HEK293 (cell line): Measurements from ENCODE around the gene OR7E24.
"Not testable (repeated sequence)": the region's sequence is repeated elsewhere in the genome, so short reads cannot be mapped to it uniquely, and the experiment has no call there.

ENCODE experiments used
- CTCF ChIA-PET: fragments of 350-600 bp; formaldehyde crosslinking; extraction: SDS; loops from one replicate; lab custom pipeline; 2021; ENCODE audit warnings: antibody characterized with exemption; lab: Yijun Ruan, JAX
- POLR2A ChIA-PET: fragments of 300-600 bp; formaldehyde crosslinking; extraction: SDS; loops from one replicate; lab custom pipeline; 2020; ENCODE audit warnings: antibody characterized with exemption, inconsistent platforms; lab: Yijun Ruan, JAX
- H3K27ac ChIP-seq: fragments of 200-500 bp; sonication (Bioruptor generic); 2 replicates; pipeline ENCODE4 v1.5.1; 2014; ENCODE audit warnings: low read depth, low read length, control low read depth, inconsistent platforms; ENCODE audit errors: extremely low read depth
- H3K36me3 ChIP-seq, 2 experiments: fragments of 200-500 bp in 1 of 2; sonication (Bioruptor generic) in 1 of 2; 1 replicate in 1 of 2; 2 replicates in 1 of 2; pipeline ENCODE4 v1.5.1; 2014 to 2017; ENCODE audit warnings: inconsistent platforms in 2 of 2, low read length in 2 of 2; ENCODE audit not compliant: control insufficient read depth in 2 of 2, insufficient read depth in 1 of 2
- H3K4me1 ChIP-seq: fragments of 200-500 bp; sonication (Bioruptor generic); 2 replicates; pipeline ENCODE4 v1.5.1; 2014; ENCODE audit warnings: mild to moderate bottlenecking, low read length, inconsistent platforms; ENCODE audit not compliant: control insufficient read depth, insufficient read depth
- H3K4me3 ChIP-seq: 2 replicates; pipeline ENCODE4 v1.5.1; 2011; ENCODE audit warnings: low read depth, mild to moderate bottlenecking, control low read depth, low read length, moderate library complexity
- H3K9me3 ChIP-seq: fragments of 200-500 bp; sonication (Bioruptor generic); 2 replicates; pipeline ENCODE4 v1.5.1; 2014; ENCODE audit warnings: low read depth, low read length, inconsistent platforms; ENCODE audit not compliant: control insufficient read depth, insufficient read depth
- AEBP2 ChIP-seq: fragments of 450-650 bp; formaldehyde crosslinking; IDR thresholded peaks from 2 replicates; pipeline ENCODE4 v1.5.1; 2016; ENCODE audit warnings: missing biosample characterization, missing genetic modification characterization, borderline replicate concordance
- BCL6B ChIP-seq: fragments of 450-650 bp; formaldehyde crosslinking; IDR thresholded peaks from 2 replicates; pipeline ENCODE4 v1.5.1; 2017; ENCODE audit warnings: missing biosample characterization, missing genetic modification characterization
- OVOL3 ChIP-seq: fragments of 450-650 bp; formaldehyde crosslinking; IDR thresholded peaks from 2 replicates; pipeline ENCODE4 v1.5.1; 2016; ENCODE audit warnings: missing biosample characterization, missing genetic modification characterization
- TSHZ1 ChIP-seq: fragments of 450-650 bp; formaldehyde crosslinking; IDR thresholded peaks from 2 replicates; pipeline ENCODE4 v1.5.1; 2016; ENCODE audit warnings: missing biosample characterization, missing genetic modification characterization, borderline replicate concordance
- ZNF121 ChIP-seq: fragments of 450-650 bp; formaldehyde crosslinking; IDR thresholded peaks from 2 replicates; pipeline ENCODE4 v1.5.1; 2016; ENCODE audit warnings: missing biosample characterization, missing genetic modification characterization
- ZNF148 ChIP-seq: fragments of 450-650 bp; formaldehyde crosslinking; IDR thresholded peaks from 2 replicates; pipeline ENCODE4 v1.5.0; 2017; ENCODE audit warnings: missing biosample characterization, missing genetic modification characterization, borderline replicate concordance
- ZNF214 ChIP-seq: fragments of 450-650 bp; formaldehyde crosslinking; IDR thresholded peaks from 2 replicates; pipeline ENCODE4 v1.5.1; 2017; ENCODE audit warnings: missing biosample characterization, mild to moderate bottlenecking, missing genetic modification characterization, borderline replicate concordance
- ZNF221 ChIP-seq: fragments of 450-650 bp; formaldehyde crosslinking; IDR thresholded peaks from 2 replicates; pipeline ENCODE4 v1.5.1; 2017; ENCODE audit warnings: missing biosample characterization, missing genetic modification characterization, borderline replicate concordance
- ZNF311 ChIP-seq: fragments of 450-650 bp; formaldehyde crosslinking; IDR thresholded peaks from 2 replicates; pipeline ENCODE4 v1.5.1; 2017; ENCODE audit warnings: missing biosample characterization, missing genetic modification characterization, borderline replicate concordance
- ZNF426 ChIP-seq: fragments of 450-650 bp; formaldehyde crosslinking; IDR thresholded peaks from 2 replicates; pipeline ENCODE4 v1.5.1; 2017; ENCODE audit warnings: missing biosample characterization, missing genetic modification characterization, mild to moderate bottlenecking, inconsistent platforms, moderate library complexity
- ZNF449 ChIP-seq: fragments of 450-650 bp; formaldehyde crosslinking; IDR thresholded peaks from 2 replicates; pipeline ENCODE4 v1.5.1; 2017; ENCODE audit warnings: missing biosample characterization, mild to moderate bottlenecking, missing genetic modification characterization, moderate library complexity
- ZNF530 ChIP-seq: fragments of 450-650 bp; formaldehyde crosslinking; IDR thresholded peaks from 2 replicates; pipeline ENCODE4 v1.5.1; 2016; ENCODE audit warnings: low read depth, missing biosample characterization, missing genetic modification characterization
- ZNF626 ChIP-seq: fragments of 450-650 bp; sonication (Bioruptor Pico); formaldehyde crosslinking; IDR thresholded peaks from 2 replicates; pipeline ENCODE4 v1.5.1; 2018; ENCODE audit warnings: missing biosample characterization, missing genetic modification characterization, inconsistent platforms
- ZNF677 ChIP-seq: fragments of 450-650 bp; IDR thresholded peaks from 2 replicates; pipeline ENCODE4 v1.5.0; 2018; ENCODE audit warnings: missing biosample characterization, mild to moderate bottlenecking, missing genetic modification characterization, moderate library complexity

OR7E24 gene

GRCh38 chr19:9219489-9219888, 31.2 kb upstream of the OR7E24 start, which contains the start of gene OR7D4:
TSS of gene OR7D4 (minus strand) at chr19:9219589. CDS start at chr19:9214837, 4,752 bp downstream.
- Histone ChIP-seq H3K4me3 (no peak within 1 kb of the TSS), H3K4me1 (no peaks in the 10 kb centered on the region), H3K27ac (no peak within 1 kb of the TSS), H3K36me3 (no peaks in the 10 kb centered on the region), H3K9me3 (no peaks in the 10 kb centered on the region)
- POLR2A ChIA-PET = no interaction called here
- no peak for TF ChIP-seq TSHZ1 (tag by site-specific recombination)
- TF ChIP-seq ZNF677 (tag by site-specific recombination) = no peak
- no peak for TF ChIP-seq BCL6B (tag by site-specific recombination)
- TF ChIP-seq OVOL3 (tag by site-specific recombination) = no peak
- no peak for TF ChIP-seq ZNF426 (tag by site-specific recombination)
- TF ChIP-seq ZNF449 (tag by site-specific recombination) = no peak
- TF ChIP-seq ZNF148 (tag by site-specific recombination) = no peak
- TF ChIP-seq ZNF214 (tag by site-specific recombination) = no peak
- TF ChIP-seq ZNF626 (tag by site-specific recombination) = no peak
- TF ChIP-seq ZNF121 (tag by site-specific recombination) = no peak
- CTCF ChIA-PET = no interaction called here

GRCh38 chr19:9251236-9251635, 506 bp downstream of the OR7E24 start:
- H3K27ac ChIP-seq = no peak overlapping the region
- CTCF ChIA-PET = no interaction called here
- H3K9me3 ChIP-seq = no peaks in the 10 kb centered on the region
- TF ChIP-seq ZNF221 (tag by site-specific recombination) = no peak
- no peak for TF ChIP-seq ZNF311 (tag by site-specific recombination)
- no peak for TF ChIP-seq AEBP2 (tag by site-specific recombination)
- no peak for TF ChIP-seq ZNF530 (tag by site-specific recombination)
- TF ChIP-seq, all 188 proteins: peak for 0
- Histone ChIP-seq H3K4me3 (no peak overlapping the region), H3K36me3 (no peaks in the 10 kb centered on the region), H3K4me1 (no peaks in the 10 kb centered on the region)
- POLR2A ChIA-PET = no interaction called here

- H3K9me3 ChIP-seq, H3K36me3 ChIP-seq, H3K27ac ChIP-seq, H3K4me1 ChIP-seq, POLR2A ChIA-PET, CTCF ChIA-PET, H3K4me3 ChIP-seq: not testable (repeated sequence)
These were observed 32.8 kb downstream of the OR7E24 start for GRCh38 chr19:9283485-9283884.
